Mammary epithelial cell (primary cell): ENCODE measurements around the gene GCLC.

Experiments used
- EZH2 ChIP-seq: IDR thresholded peaks from 2 replicates; pipeline ENCODE4 v1.6.1; 2012; ENCODE audit warnings: low read length, inconsistent platforms, borderline replicate concordance
- TF ChIP-seq, protein P1 (sequence below), 2 donors: IDR thresholded peaks in 1 of 2; conservative IDR thresholded peaks in 1 of 2; 2 replicates each; pipeline ENCODE4 v1.5.1; 2011 to 2012; ENCODE audit warnings: inconsistent platforms in 2 of 2, low read length in 2 of 2, mild to moderate bottlenecking in 2 of 2, control low read depth in 1 of 2, low read depth in 1 of 2; ENCODE audit not compliant: insufficient read depth in 1 of 2; ENCODE audit errors: extremely low read depth in 1 of 2

DNA sequence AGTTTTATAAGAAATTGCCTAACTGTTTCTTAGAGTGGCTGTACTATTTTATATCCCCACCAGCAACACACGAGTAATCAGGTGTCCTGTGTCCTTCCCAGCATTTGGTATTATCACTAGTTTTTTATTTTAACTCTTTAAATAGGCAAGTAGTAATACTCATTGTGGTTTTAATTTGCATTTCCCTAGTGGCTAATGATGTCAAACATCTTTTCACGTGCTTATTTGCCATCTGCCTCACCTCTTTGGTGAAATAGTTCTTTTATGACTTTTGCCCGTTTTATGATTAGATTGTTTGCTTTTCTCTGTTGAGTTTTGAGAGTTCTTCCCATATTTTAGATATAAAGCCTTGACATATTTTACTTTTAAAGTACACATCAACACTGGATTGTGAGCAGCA lies 57.8 kb downstream of the GCLC start:
- TF ChIP-seq, protein P1, sequence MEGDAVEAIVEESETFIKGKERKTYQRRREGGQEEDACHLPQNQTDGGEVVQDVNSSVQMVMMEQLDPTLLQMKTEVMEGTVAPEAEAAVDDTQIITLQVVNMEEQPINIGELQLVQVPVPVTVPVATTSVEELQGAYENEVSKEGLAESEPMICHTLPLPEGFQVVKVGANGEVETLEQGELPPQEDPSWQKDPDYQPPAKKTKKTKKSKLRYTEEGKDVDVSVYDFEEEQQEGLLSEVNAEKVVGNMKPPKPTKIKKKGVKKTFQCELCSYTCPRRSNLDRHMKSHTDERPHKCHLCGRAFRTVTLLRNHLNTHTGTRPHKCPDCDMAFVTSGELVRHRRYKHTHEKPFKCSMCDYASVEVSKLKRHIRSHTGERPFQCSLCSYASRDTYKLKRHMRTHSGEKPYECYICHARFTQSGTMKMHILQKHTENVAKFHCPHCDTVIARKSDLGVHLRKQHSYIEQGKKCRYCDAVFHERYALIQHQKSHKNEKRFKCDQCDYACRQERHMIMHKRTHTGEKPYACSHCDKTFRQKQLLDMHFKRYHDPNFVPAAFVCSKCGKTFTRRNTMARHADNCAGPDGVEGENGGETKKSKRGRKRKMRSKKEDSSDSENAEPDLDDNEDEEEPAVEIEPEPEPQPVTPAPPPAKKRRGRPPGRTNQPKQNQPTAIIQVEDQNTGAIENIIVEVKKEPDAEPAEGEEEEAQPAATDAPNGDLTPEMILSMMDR (conservative IDR thresholded peaks at IDR 0.05 in 1 of 2, IDR thresholded peaks at IDR 0.05 in 1 of 2; ENCODE audit: extremely low read depth in 1 of 2, insufficient read depth in 1 of 2, low read depth in 1 of 2, low read length in 2 of 2) = no peak
- no peak for TF ChIP-seq EZH2
